Lower lobe of right lung (tissue), 2 donors: ENCODE data around the gene LRRC49. TPM values are rescaled to one million over a fixed set of nuclear protein-coding genes. Genes with fewer than 3 reads are reported as not detected.

Source experiments
- ATAC-seq, 2 donors: fragments of 200-7000 bp; cut with Tn5 transposase; one replicate each; pipeline ENCODE4 v1.9.1; 2020 to 2022; ENCODE audit warnings: mild to moderate bottlenecking in 2 of 2, moderate library complexity in 2 of 2
- DNase-seq: peaks from one replicate; pipeline ENCODE4 v3.0.0-alpha.2; 2020
- H3K27ac ChIP-seq: fragments of 200-600 bp; one replicate; pipeline ENCODE4 v1.8.0; 2022
- H3K27me3 ChIP-seq: fragments of 200-600 bp; one replicate; pipeline ENCODE4 v1.8.0; 2022; ENCODE audit warnings: low read depth
- H3K36me3 ChIP-seq: fragments of 200-600 bp; one replicate; pipeline ENCODE4 v1.8.0; 2022; ENCODE audit warnings: mild to moderate bottlenecking
- H3K4me1 ChIP-seq: fragments of 200-600 bp; one replicate; pipeline ENCODE4 v1.8.0; 2022
- H3K4me3 ChIP-seq: fragments of 200-600 bp; one replicate; pipeline ENCODE4 v1.8.0; 2022; ENCODE audit warnings: mild to moderate bottlenecking
- H3K9me3 ChIP-seq: fragments of 200-600 bp; one replicate; pipeline ENCODE4 v1.8.0; 2022
- intact Hi-C: fragments of 100-400 bp; cut with DNase I; formaldehyde crosslinking; loops from one replicate; pipeline ENCODE4 v1.11.0; 2022
- total RNA-seq: library from RNA; stranded (reverse); fragmentation: NEBNext Ultra II Directional; extraction: Animal tissue kit (Norgen Biotek cat#: 25700); gene quantifications from one replicate; pipeline ENCODE4 v1.2.1, GENCODE V29; 2021
- TF ChIP-seq, protein P1 (sequence below): fragments of 200-600 bp; IDR thresholded peaks from one replicate; pipeline ENCODE4 v1.8.0; 2022; ENCODE audit warnings: antibody characterized with exemption, mild to moderate bottlenecking
- donor health status: DM: no; HTN: yes; CAD: no; lungs with severe emphysema.

Gene LRRC49
- total RNA-seq, 1 donor from 2014 or later, result 7.3 TPM

DNA sequence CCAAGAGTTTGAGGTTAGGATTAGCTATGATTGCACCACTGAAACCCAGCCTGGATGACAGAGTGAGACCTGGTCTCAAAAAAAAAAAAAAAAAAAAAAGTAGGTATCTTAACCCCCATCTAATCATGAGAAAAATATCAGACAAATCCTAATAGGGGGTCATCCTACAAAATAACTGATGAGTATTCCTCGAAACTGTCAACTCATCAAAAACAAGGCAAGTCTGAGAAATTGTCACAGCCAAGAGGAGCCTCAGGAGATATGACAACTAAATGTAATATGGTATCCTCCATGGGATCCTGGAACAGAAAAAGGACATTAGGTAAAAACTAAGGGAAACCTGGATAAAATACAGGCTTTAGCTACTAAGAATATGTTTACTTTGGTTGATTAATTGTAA lies 70.6 kb downstream of the LRRC49 start:
- Histone ChIP-seq H3K4me3 (no peak overlapping the region), H3K27me3 (no peaks in the 10 kb centered on the region), H3K27ac (no peak overlapping the region), H3K36me3 (peaks cover 4% of the 10 kb centered on the region), H3K9me3 (no peaks in the 10 kb centered on the region), H3K4me1 (no peaks in the 10 kb centered on the region)
- ATAC-seq (no peak), DNase-seq (no peak)
- intact Hi-C loops, result no loop called here
- TF ChIP-seq, protein P1, sequence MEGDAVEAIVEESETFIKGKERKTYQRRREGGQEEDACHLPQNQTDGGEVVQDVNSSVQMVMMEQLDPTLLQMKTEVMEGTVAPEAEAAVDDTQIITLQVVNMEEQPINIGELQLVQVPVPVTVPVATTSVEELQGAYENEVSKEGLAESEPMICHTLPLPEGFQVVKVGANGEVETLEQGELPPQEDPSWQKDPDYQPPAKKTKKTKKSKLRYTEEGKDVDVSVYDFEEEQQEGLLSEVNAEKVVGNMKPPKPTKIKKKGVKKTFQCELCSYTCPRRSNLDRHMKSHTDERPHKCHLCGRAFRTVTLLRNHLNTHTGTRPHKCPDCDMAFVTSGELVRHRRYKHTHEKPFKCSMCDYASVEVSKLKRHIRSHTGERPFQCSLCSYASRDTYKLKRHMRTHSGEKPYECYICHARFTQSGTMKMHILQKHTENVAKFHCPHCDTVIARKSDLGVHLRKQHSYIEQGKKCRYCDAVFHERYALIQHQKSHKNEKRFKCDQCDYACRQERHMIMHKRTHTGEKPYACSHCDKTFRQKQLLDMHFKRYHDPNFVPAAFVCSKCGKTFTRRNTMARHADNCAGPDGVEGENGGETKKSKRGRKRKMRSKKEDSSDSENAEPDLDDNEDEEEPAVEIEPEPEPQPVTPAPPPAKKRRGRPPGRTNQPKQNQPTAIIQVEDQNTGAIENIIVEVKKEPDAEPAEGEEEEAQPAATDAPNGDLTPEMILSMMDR, result no peak

DNA sequence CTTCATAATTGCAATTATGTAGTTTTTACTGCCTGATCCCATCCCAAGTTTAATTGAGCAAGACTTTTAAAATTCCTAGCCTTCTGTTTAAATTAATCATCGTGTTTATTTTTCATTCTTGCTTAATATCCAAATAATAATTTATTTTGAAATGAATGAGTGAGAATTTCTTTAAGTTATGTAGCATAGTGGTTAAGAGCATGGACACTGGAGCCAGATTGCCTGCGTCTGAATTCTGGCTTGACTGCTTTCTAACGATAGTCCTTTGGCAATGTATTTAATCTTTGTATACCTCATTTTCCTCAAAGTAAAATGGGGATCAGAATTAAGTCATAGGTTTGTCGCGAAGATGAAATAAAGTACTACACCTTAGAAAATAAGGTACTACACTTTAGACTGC lies 71.4 kb downstream of the LRRC49 start:
- TF ChIP-seq, protein P1, result no peak

DNA sequence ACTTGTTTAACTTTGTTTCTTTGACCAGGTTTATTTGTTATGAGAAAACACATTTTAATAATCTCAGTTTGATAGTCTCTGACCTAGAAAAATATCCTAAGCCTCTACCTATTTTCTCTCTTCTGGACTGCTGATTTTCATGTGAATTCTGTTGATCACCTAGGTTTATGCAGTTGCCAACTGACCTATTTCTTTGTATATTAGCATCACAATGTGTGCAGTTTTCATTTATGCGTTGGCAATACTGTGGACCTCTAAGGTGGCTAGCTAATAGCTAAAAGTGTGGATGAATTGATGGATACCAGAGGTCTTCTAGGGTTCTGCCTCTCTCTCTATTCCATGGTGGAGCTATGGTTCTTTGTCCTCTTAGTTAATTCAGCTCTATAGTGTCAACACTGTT lies 72.1 kb downstream of the LRRC49 start:
- Histone ChIP-seq H3K9me3 (no peaks in the 10 kb centered on the region), H3K4me1 (no peaks in the 10 kb centered on the region), H3K27me3 (no peaks in the 10 kb centered on the region), H3K4me3 (no peak overlapping the region), H3K27ac (no peak overlapping the region), H3K36me3 (peaks cover 4% of the 10 kb centered on the region)
- TF ChIP-seq, protein P1, result no peak
- DNase-seq (no peak), ATAC-seq (no peak)
- intact Hi-C loops, result no loop called here

More for the DNA sequence above, 71.4 kb downstream of the LRRC49 start:
- Histone ChIP-seq H3K9me3 (no peaks in the 10 kb centered on the region), H3K4me1 (no peaks in the 10 kb centered on the region), H3K27me3 (no peaks in the 10 kb centered on the region), H3K36me3 (peaks cover 4% of the 10 kb centered on the region), H3K4me3 (no peak overlapping the region), H3K27ac (no peak overlapping the region)
- DNase-seq (no peak), ATAC-seq (no peak)
- intact Hi-C loops, result no loop called here

DNA sequence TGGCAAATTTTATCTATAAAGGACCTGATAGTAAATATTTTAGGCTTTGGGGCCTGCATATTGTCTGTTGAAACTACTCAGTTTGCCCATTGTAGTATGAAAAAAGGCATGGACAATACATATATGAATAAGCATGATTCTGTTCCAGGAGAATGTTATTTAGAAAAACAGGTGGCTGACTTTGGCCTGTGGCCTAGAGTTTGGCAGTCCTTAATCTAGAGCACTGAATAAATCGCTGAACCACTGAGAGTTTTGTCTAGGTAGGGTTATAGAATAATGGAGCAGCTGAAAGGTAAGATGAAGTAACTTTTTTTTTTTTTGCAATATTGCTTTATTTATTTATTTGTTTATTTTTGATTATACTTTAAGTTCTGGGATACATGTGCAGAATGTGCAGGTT lies 75.0 kb downstream of the LRRC49 start:
- no peak overlapping the region for H3K27ac ChIP-seq
- ATAC-seq (no peak), DNase-seq (no peak)
- no peaks in the 10 kb centered on the region for H3K4me1 ChIP-seq
- H3K9me3 ChIP-seq, result no peaks in the 10 kb centered on the region
- H3K36me3 ChIP-seq, result peaks cover 4% of the 10 kb centered on the region
- no peaks in the 10 kb centered on the region for H3K27me3 ChIP-seq
- TF ChIP-seq, protein P1, result no peak
- intact Hi-C loops, result no loop called here
- no peak overlapping the region for H3K4me3 ChIP-seq

DNA sequence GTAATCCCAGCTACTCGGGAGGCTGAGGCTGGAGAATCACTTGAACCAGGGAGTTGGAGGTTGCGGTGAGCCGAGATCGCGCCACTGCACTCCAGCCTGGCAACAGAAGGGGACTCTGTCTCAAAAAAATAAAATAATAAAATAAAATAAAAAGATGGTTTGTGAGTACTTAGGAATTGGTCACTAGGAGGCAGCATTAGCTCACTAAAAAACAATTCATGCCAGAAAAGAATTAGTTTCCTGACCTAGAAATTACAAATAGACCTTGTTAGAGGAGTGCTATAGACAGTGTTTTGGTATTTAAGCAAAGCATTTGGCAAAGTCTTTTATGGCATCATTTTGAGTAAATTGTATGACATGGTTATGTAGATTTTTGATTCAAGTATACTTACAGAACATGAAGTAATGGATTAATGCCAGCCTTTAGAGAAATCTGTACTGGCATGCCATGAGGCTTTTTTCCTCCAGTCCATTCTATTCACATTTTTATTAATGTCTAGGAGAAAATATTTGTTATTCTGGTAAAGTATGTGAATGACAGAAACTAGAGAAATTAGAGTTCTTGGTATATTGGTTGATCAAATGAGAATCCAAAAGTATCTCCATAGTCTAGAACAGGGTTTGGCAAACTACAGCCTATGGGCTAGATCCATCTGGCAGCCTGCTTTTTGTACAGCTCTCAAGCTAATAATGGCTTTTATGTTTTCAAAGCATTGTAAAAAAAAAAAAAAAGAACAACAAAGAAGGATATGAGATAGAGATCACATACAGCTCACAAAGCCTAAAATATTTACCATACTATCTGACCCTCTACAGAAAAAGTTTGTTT lies 81.6 kb downstream of the LRRC49 start:
- TF ChIP-seq, protein P1, result peak; percentile 28
- intact Hi-C loops, result no loop called here
- DNase-seq (no peak), ATAC-seq (no peak)
- Histone ChIP-seq H3K4me1 (no peaks in the 10 kb centered on the region), H3K36me3 (no peaks in the 10 kb centered on the region), H3K27me3 (no peaks in the 10 kb centered on the region), H3K9me3 (no peaks in the 10 kb centered on the region), H3K4me3 (no peak overlapping the region), H3K27ac (no peak overlapping the region)
